LNCAP (cell line): ENCODE results near the gene FMN2.

Experiments used
- CTCF ChIP-seq: fragments of 450-650 bp; IDR thresholded peaks from 2 replicates; pipeline ENCODE4 v1.5.1; 2017; ENCODE audit warnings: mild to moderate bottlenecking

The FMN2 gene

DNA sequence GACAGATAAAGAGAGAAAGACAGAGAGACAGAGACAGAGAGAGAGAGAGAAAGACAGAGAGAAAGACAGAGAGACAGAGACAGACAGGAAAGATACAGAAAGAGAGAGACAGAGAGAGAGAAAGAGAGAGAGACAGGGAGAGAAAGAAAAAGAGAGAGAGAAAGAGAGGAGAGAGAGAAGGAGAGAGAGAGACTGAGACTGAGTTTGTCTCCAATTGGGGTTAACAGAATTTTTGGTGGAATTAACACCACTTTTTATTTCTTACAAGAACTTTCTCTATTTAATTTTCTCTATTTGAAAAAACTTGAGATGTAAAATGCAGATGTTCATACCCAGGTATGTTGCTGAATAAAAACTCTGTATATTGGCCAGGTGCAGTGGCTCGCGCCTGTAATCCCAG lies 56.6 kb downstream of the FMN2 start:
- no peak for TF ChIP-seq CTCF

DNA sequence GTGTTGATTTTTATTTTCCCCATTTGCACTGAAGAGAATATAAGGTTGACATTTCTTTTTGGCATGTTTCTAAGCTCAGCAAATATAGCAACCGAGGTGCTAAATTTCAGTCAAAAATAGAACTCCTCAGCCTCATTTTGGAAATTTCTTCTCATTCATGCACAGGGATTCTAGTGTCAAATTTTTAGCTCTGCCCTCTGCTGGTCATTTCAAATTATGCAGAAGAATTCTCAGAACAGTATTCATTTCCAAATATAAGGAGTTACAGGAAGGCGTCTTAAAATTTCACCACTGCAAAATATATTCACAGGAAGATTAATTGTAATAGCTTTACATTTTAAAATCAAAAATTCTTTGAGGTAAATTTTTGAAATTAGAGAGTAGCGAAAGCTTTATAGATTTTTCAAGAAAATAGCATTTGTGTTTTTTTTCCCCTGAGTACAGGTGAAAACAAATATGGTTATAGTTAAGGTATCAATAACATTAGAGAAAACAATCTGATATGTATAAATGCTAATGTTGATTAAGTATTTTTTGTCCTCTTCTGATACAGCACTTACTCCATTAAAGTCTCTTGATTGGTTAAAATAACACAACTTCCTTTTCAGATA lies 57.9 kb downstream of the FMN2 start:
- TF ChIP-seq CTCF: peak; percentile 83

- no peak for TF ChIP-seq CTCF
Observed at GRCh38 chr1:240151136-240151735, 59.6 kb downstream of the FMN2 start.

- TF ChIP-seq CTCF: no peak
Observed at GRCh38 chr1:240152611-240153297, 61.1 kb downstream of the FMN2 start.

GRCh38 chr1:240155605-240156004 lies 63.9 kb downstream of the FMN2 start:
- TF ChIP-seq CTCF: no peak

GRCh38 chr1:240164742-240165141 lies 73.1 kb downstream of the FMN2 start:
- TF ChIP-seq CTCF: no peak

- TF ChIP-seq CTCF: peak; percentile 49
Observed at GRCh38 chr1:240169188-240169587, 77.5 kb downstream of the FMN2 start.
